Body of pancreas (tissue), 4 donors: ENCODE measurements around the gene LAMC2.

ENCODE experiments used
- CTCF ChIP-seq, 7 experiments: fragments of 450-650 bp in 4 of 7; fragments of 200-600 bp in 3 of 7; sonication (generic) in 3 of 7; IDR thresholded peaks; one replicate each; pipeline ENCODE4 v1.5.1; 2016 to 2019; ENCODE audit warnings: antibody characterized with exemption in 7 of 7
- POLR2A ChIP-seq, 3 donors: fragments of 450-650 bp; IDR thresholded peaks; one replicate each; pipeline ENCODE4 v1.6.1; 2016; ENCODE audit warnings: antibody characterized with exemption in 3 of 3, mild to moderate bottlenecking in 2 of 3

DNA sequence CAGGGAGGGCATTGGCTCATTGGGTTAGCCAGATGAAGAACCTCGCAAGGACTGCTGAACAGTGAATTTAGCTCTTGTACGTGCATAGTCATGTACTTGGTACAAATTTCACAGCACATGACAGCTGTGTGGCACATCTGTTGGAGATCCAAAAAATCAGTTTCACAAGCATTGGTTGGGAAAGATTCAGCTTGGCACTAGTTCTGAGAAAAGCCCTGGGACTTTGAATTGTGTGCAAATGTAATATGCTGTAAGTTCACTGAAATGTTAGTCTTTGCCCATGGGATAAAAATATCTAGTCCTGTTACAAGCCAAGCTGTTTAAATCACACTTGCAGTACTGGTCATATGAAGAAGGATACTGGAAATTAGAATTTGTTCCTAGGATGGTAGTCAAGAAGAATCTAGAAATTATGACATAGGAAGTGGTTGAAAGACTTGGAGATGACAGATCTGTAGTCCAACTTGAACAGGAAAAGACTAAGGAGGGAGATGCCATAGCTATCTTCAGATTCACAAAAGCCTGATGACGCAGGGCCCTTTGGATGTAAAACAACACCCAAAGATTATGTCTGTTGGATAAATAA lies 19.2 kb downstream of the LAMC2 start:
- TF ChIP-seq POLR2A (IDR thresholded peaks at IDR 0.05) (no peak), CTCF (IDR thresholded peaks at IDR 0.05) (no peak)
